ENCODE measurements around the gene FEM1B.

Gene FEM1B

GRCh38 chr15:68335251-68335650 lies 57.7 kb downstream of the FEM1B start:
- TF ChIP-seq EZH2 (IDR thresholded peaks at IDR 0.05; ENCODE audit: borderline replicate concordance, low read length), result no peak
- H3K9me3 ChIP-seq (ENCODE audit: low read length), result no peaks in the 10 kb centered on the region
- no peaks in the 10 kb centered on the region for H3F3A ChIP-seq (ENCODE audit: insufficient read depth, low read length)
- no peaks in the 10 kb centered on the region for H4K20me1 ChIP-seq (ENCODE audit: insufficient read depth, low read length)
- no peak overlapping the region for H3K4me2 ChIP-seq (ENCODE audit: low read length)
- no peak overlapping the region for H3K27ac ChIP-seq (ENCODE audit: low read depth, low read length, poor library complexity, severe bottlenecking)
- no peaks in the 10 kb centered on the region for H3K27me3 ChIP-seq (ENCODE audit: insufficient read depth, low read length)
- H2AFZ ChIP-seq (ENCODE audit: low read length), result no peak overlapping the region
- H3K36me3 ChIP-seq (ENCODE audit: insufficient read depth, low read length), result no peaks in the 10 kb centered on the region
- no peak overlapping the region for H3K4me3 ChIP-seq (ENCODE audit: low read depth, low read length, poor library complexity, severe bottlenecking)
- no peak overlapping the region for H3K9ac ChIP-seq (ENCODE audit: low read length)
- no peaks in the 10 kb centered on the region for H3K9me2 ChIP-seq (ENCODE audit: low read depth, low read length)
- H3K79me2 ChIP-seq (ENCODE audit: insufficient read depth, low read length), result no peaks in the 10 kb centered on the region
- no peaks in the 10 kb centered on the region for H3K4me1 ChIP-seq (ENCODE audit: insufficient read depth, low read length, severe bottlenecking)

GRCh38 chr15:68335655-68336054 lies 58.1 kb downstream of the FEM1B start:
- Histone ChIP-seq H3K36me3 (ENCODE audit: insufficient read depth, low read length) (no peaks in the 10 kb centered on the region), H3K9me3 (ENCODE audit: low read length) (no peaks in the 10 kb centered on the region), H3K27me3 (ENCODE audit: insufficient read depth, low read length) (no peaks in the 10 kb centered on the region), H2AFZ (ENCODE audit: low read length) (no peak overlapping the region), H3K4me3 (ENCODE audit: low read depth, low read length, poor library complexity, severe bottlenecking) (no peak overlapping the region), H3K4me2 (ENCODE audit: low read length) (no peak overlapping the region), H3K27ac (ENCODE audit: low read depth, low read length, poor library complexity, severe bottlenecking) (no peak overlapping the region), H3K4me1 (ENCODE audit: insufficient read depth, low read length, severe bottlenecking) (no peaks in the 10 kb centered on the region), H3K79me2 (ENCODE audit: insufficient read depth, low read length) (no peaks in the 10 kb centered on the region), H3F3A (ENCODE audit: insufficient read depth, low read length) (no peaks in the 10 kb centered on the region), H3K9ac (ENCODE audit: low read length) (no peak overlapping the region), H3K9me2 (ENCODE audit: low read depth, low read length) (no peaks in the 10 kb centered on the region), H4K20me1 (ENCODE audit: insufficient read depth, low read length) (no peaks in the 10 kb centered on the region)
- TF ChIP-seq CTCF (IDR thresholded peaks at IDR 0.05; ENCODE audit: low read length) (no peak), EZH2 (IDR thresholded peaks at IDR 0.05; ENCODE audit: borderline replicate concordance, low read length) (no peak)

- Histone ChIP-seq H3K9me2 (ENCODE audit: low read depth, low read length) (no peaks in the 10 kb centered on the region), H3F3A (ENCODE audit: insufficient read depth, low read length) (no peaks in the 10 kb centered on the region), H4K20me1 (ENCODE audit: insufficient read depth, low read length) (no peaks in the 10 kb centered on the region), H3K36me3 (ENCODE audit: insufficient read depth, low read length) (no peaks in the 10 kb centered on the region), H3K27me3 (ENCODE audit: insufficient read depth, low read length) (no peaks in the 10 kb centered on the region), H3K27ac (ENCODE audit: low read depth, low read length, poor library complexity, severe bottlenecking) (no peak overlapping the region), H3K4me1 (ENCODE audit: insufficient read depth, low read length, severe bottlenecking) (no peaks in the 10 kb centered on the region), H3K9me3 (ENCODE audit: low read length) (no peaks in the 10 kb centered on the region), H3K4me3 (ENCODE audit: low read depth, low read length, poor library complexity, severe bottlenecking) (no peak overlapping the region), H3K4me2 (ENCODE audit: low read length) (no peak overlapping the region), H2AFZ (ENCODE audit: low read length) (no peak overlapping the region), H3K9ac (ENCODE audit: low read length) (no peak overlapping the region), H3K79me2 (ENCODE audit: insufficient read depth, low read length) (no peaks in the 10 kb centered on the region)
- TF ChIP-seq EZH2 (IDR thresholded peaks at IDR 0.05; ENCODE audit: borderline replicate concordance, low read length) (no peak), CTCF (IDR thresholded peaks at IDR 0.05; ENCODE audit: low read length) (no peak)
Observed at GRCh38 chr15:68336516-68336915, 59.0 kb downstream of the FEM1B start.

GRCh38 chr15:68337826-68338225 lies 60.3 kb downstream of the FEM1B start:
- Histone ChIP-seq H3K9me2 (ENCODE audit: low read depth, low read length) (no peaks in the 10 kb centered on the region), H3K79me2 (ENCODE audit: insufficient read depth, low read length) (no peaks in the 10 kb centered on the region), H3K4me2 (ENCODE audit: low read length) (no peak overlapping the region), H3K9ac (ENCODE audit: low read length) (no peak overlapping the region), H3K27me3 (ENCODE audit: insufficient read depth, low read length) (no peaks in the 10 kb centered on the region), H3K36me3 (ENCODE audit: insufficient read depth, low read length) (no peaks in the 10 kb centered on the region), H3K27ac (ENCODE audit: low read depth, low read length, poor library complexity, severe bottlenecking) (no peak overlapping the region), H3K4me1 (ENCODE audit: insufficient read depth, low read length, severe bottlenecking) (no peaks in the 10 kb centered on the region), H3F3A (ENCODE audit: insufficient read depth, low read length) (no peaks in the 10 kb centered on the region), H3K9me3 (ENCODE audit: low read length) (no peaks in the 10 kb centered on the region), H4K20me1 (ENCODE audit: insufficient read depth, low read length) (no peaks in the 10 kb centered on the region), H2AFZ (ENCODE audit: low read length) (no peak overlapping the region), H3K4me3 (ENCODE audit: low read depth, low read length, poor library complexity, severe bottlenecking) (no peak overlapping the region)
- TF ChIP-seq CTCF (IDR thresholded peaks at IDR 0.05; ENCODE audit: low read length), result no peak
- no peak for TF ChIP-seq EZH2 (IDR thresholded peaks at IDR 0.05; ENCODE audit: borderline replicate concordance, low read length)

Data from OCI-LY1 (cell line).